Uterus (tissue), 4 donors: Measurements from ENCODE around the gene PHF3. TPM values are rescaled to one million over a fixed set of nuclear protein-coding genes. Genes with fewer than 3 reads are reported as not detected.

Experiments used
- DNase-seq, 2 donors: peaks; one replicate each; pipeline ENCODE4 v3.0.0-alpha.2; 2019 to 2020
- H3K27ac ChIP-seq, 2 donors: fragments of 200-600 bp; sonication (generic); 1 replicate in 1 of 2; 2 replicates in 1 of 2; pipeline ENCODE4 v1.5.1; 2016 to 2018
- H3K27me3 ChIP-seq, 2 donors: fragments of 200-600 bp; sonication (generic); one replicate each; pipeline ENCODE4 v1.5.1; 2018 to 2019; ENCODE audit warnings: control low read depth in 1 of 2
- H3K36me3 ChIP-seq, 2 donors: fragments of 200-600 bp; sonication (generic); one replicate each; pipeline ENCODE4 v1.5.1; 2019; ENCODE audit warnings: control low read depth in 1 of 2
- H3K4me1 ChIP-seq, 2 donors: fragments of 200-600 bp; sonication (generic); one replicate each; pipeline ENCODE4 v1.5.1; 2018 to 2019; ENCODE audit warnings: control low read depth in 1 of 2
- H3K4me3 ChIP-seq, 2 donors: fragments of 200-600 bp; sonication (generic); 1 replicate in 1 of 2; 2 replicates in 1 of 2; pipeline ENCODE4 v1.5.1; 2018 to 2019; ENCODE audit warnings: mild to moderate bottlenecking in 1 of 2
- H3K9me3 ChIP-seq, 2 donors: fragments of 200-600 bp; sonication (generic); one replicate each; pipeline ENCODE4 v1.5.1; 2019; ENCODE audit warnings: control low read depth in 1 of 2
- POLR2A ChIP-seq, 2 donors: fragments of 450-650 bp; IDR thresholded peaks; one replicate each; pipeline ENCODE4 v1.6.1; 2016; ENCODE audit warnings: antibody characterized with exemption in 2 of 2, mild to moderate bottlenecking in 1 of 2, moderate library complexity in 1 of 2
- intact Hi-C: fragments of 100-400 bp; cut with DNase I; formaldehyde crosslinking; loops from one replicate; pipeline ENCODE4 v1.15.1; 2023; ENCODE audit warnings: low total_unique reads
- total RNA-seq, 4 donors: library from RNA; depleted of rRNA in 3 of 4; stranded (reverse); fragments of >200 nt in 3 of 4; gene quantifications; one replicate each; pipeline versions ENCODE4 v1.1.0 to v1.2.4, GENCODE V29; 2014 to 2023
- TF ChIP-seq, protein P1 (sequence below), 4 experiments: fragments of 200-600 bp in 2 of 4; fragments of 450-650 bp in 2 of 4; sonication (generic) in 2 of 4; IDR thresholded peaks; one replicate each; pipeline ENCODE4 v1.5.1; 2016 to 2019; ENCODE audit warnings: antibody characterized with exemption in 4 of 4, mild to moderate bottlenecking in 2 of 4, moderate library complexity in 1 of 4
- donor health status: DM: yes; HTN: yes; CAD: no.

PHF3 gene
- total RNA-seq, 4 donors from 2014 or later = 65.8 to 144 (median 117) TPM

DNA sequence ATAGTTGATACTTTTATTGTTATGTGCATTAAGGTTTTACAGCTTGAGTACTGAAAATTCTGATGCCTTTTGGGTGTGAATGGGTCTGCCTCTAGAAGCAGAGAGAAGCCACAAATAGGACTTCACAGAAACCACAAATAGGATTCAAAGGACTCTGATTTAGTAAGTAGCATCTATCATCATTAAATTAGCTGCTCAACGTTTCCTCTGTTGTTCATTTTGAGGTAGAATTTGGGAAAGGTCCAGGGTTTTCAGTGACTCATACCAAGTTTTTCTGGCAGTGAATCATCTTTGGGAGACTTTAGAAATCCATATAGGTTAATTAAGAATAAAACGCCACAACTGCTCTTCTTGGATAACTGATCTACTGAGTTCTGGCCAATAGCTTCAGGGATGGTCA, 105.1 kb downstream of the PHF3 start:
- Histone ChIP-seq H3K27me3 (no peaks in the 10 kb centered on the region), H3K4me1 (no peaks in the 10 kb centered on the region), H3K4me3 (no peak overlapping the region), H3K27ac (no peak overlapping the region), H3K9me3 (no peaks in the 10 kb centered on the region), H3K36me3 (no peaks in the 10 kb centered on the region)
- intact Hi-C loops = no loop called here
- DNase-seq = no peak
- TF ChIP-seq POLR2A (IDR thresholded peaks at IDR 0.05) = no peak
- TF ChIP-seq, protein P1, sequence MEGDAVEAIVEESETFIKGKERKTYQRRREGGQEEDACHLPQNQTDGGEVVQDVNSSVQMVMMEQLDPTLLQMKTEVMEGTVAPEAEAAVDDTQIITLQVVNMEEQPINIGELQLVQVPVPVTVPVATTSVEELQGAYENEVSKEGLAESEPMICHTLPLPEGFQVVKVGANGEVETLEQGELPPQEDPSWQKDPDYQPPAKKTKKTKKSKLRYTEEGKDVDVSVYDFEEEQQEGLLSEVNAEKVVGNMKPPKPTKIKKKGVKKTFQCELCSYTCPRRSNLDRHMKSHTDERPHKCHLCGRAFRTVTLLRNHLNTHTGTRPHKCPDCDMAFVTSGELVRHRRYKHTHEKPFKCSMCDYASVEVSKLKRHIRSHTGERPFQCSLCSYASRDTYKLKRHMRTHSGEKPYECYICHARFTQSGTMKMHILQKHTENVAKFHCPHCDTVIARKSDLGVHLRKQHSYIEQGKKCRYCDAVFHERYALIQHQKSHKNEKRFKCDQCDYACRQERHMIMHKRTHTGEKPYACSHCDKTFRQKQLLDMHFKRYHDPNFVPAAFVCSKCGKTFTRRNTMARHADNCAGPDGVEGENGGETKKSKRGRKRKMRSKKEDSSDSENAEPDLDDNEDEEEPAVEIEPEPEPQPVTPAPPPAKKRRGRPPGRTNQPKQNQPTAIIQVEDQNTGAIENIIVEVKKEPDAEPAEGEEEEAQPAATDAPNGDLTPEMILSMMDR (IDR thresholded peaks at IDR 0.05) = no peak

DNA sequence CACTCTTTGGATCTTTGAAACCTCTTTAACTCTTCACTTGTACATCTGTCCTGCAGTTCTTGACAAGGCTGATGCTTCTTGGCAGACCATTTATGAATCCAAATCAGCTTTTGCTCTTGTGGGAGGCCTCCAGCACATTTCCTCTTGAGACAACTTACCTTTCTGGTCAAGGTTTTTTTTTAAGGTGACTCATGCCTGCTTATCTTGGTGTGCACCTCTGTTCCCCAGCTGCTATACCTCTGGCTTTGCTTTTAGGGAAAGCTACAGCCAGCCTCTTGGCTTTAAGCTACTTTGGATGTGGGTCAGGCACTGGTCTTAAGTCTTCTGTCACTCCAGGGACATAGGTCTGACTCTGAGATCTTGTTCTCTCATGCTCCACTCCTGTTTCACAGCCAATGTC, 106.5 kb downstream of the PHF3 start:
- Histone ChIP-seq H3K4me3 (no peak overlapping the region), H3K36me3 (no peaks in the 10 kb centered on the region), H3K27ac (no peak overlapping the region), H3K4me1 (no peaks in the 10 kb centered on the region), H3K9me3 (no peaks in the 10 kb centered on the region), H3K27me3 (no peaks in the 10 kb centered on the region)
- no peak for DNase-seq
- TF ChIP-seq POLR2A (IDR thresholded peaks at IDR 0.05) = no peak
- TF ChIP-seq, protein P1 (IDR thresholded peaks at IDR 0.05) = no peak
- intact Hi-C loops = no loop called here

DNA sequence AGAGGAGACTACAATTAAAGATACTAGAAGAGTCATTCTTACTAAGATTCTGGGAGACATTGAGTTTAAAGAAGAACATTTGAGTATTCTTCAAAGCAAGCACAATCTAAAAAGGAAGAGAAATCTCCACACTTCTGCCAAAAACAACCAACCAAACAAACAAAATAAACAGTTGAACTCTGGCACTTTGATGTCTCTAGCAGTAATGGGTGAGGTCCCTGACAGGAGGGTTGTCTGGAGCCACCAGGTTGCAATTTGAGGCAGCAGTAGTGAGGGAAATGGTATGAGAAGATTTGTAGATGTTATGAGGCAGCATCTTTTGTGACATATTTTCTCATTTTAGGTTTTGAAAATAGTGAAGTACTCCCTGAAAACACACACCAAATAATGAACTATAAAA, 108.1 kb downstream of the PHF3 start:
- H3K27me3 ChIP-seq = no peaks in the 10 kb centered on the region
- TF ChIP-seq POLR2A (IDR thresholded peaks at IDR 0.05) = no peak
- TF ChIP-seq, protein P1 (IDR thresholded peaks at IDR 0.05) = no peak
- H3K4me3 ChIP-seq = no peak overlapping the region
- H3K4me1 ChIP-seq = no peaks in the 10 kb centered on the region
- no peaks in the 10 kb centered on the region for H3K36me3 ChIP-seq
- no peak for DNase-seq
- no peaks in the 10 kb centered on the region for H3K9me3 ChIP-seq
- intact Hi-C loops = no loop called here
- no peak overlapping the region for H3K27ac ChIP-seq

DNA sequence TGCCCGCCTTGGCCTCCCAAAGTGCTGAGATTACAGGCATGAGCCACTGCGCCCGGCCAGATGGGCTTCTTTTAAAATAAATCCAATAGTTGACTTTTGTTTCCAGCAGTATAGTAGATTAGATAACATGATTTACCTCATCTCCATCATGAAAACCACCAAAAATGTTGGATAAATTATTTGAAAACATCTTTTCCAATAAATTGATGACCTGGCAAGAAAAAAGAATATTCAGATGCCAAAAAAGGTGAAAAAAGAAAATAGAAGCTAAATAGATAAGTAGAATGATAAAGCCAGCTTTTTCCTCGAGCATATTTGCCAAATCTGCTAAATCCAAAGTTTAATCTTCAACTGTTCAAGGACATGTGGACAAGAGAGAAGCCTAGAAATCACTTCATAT, 109.2 kb downstream of the PHF3 start:
- DNase-seq = no peak
- intact Hi-C loops = no loop called here
- Histone ChIP-seq H3K9me3 (no peaks in the 10 kb centered on the region), H3K27me3 (no peaks in the 10 kb centered on the region), H3K4me3 (no peak overlapping the region), H3K27ac (no peak overlapping the region), H3K4me1 (no peaks in the 10 kb centered on the region), H3K36me3 (no peaks in the 10 kb centered on the region)
- TF ChIP-seq, protein P1 (IDR thresholded peaks at IDR 0.05) = no peak
- TF ChIP-seq POLR2A (IDR thresholded peaks at IDR 0.05) = no peak

DNA sequence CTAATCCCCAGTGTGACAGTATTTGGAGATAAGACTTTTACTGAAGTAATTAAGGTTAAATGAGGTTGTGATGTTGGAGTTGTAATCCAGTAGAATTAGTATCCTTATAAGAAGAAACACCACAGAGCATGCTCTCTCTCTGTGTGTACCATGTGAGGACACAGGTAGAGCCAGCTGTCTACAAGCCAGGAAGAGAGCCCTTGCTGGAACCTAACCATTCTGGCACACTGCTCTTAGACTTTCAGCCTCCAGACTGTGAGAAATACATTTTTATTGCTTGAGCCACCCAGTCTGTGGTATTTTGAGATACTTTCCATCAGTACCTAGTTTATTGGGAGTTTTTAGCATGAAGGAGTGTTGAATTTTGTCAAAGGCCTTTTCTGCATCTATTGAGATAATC, 110.2 kb downstream of the PHF3 start:
- no peaks in the 10 kb centered on the region for H3K27me3 ChIP-seq
- H3K27ac ChIP-seq = no peak overlapping the region
- TF ChIP-seq, protein P1 (IDR thresholded peaks at IDR 0.05) = no peak
- no peak for TF ChIP-seq POLR2A (IDR thresholded peaks at IDR 0.05)
- H3K4me3 ChIP-seq = no peak overlapping the region
- DNase-seq = no peak
- intact Hi-C loops = no loop called here
- no peaks in the 10 kb centered on the region for H3K9me3 ChIP-seq
- H3K36me3 ChIP-seq = no peaks in the 10 kb centered on the region
- no peaks in the 10 kb centered on the region for H3K4me1 ChIP-seq
